SJCRH30 (cell line): ENCODE data around the gene F12. TPM values are rescaled to one million over a fixed set of nuclear protein-coding genes. Genes with fewer than 3 reads are reported as not detected.
A peak's percentile ranks its signal among the peaks of the same experiment; 100 is the strongest.

Experiments used
- DNase-seq, 2 experiments: peaks; one replicate each; pipeline ENCODE4 v3.0.0-alpha.2; 2015 to 2020
- H3K27ac ChIP-seq: fragments of 250-450 bp; sonication (Bioruptor Pico); 2 replicates; pipeline ENCODE4 v1.5.1; 2020; ENCODE audit warnings: mild to moderate bottlenecking, moderate library complexity
- H3K27me3 ChIP-seq: fragments of 250-450 bp; sonication (Bioruptor Pico); 2 replicates; pipeline ENCODE4 v1.5.1; 2020; ENCODE audit warnings: mild to moderate bottlenecking, moderate library complexity
- H3K36me3 ChIP-seq: fragments of 250-450 bp; sonication (Bioruptor Pico); 2 replicates; pipeline ENCODE4 v1.5.1; 2020; ENCODE audit warnings: mild to moderate bottlenecking, moderate library complexity
- H3K4me1 ChIP-seq: fragments of 250-450 bp; sonication (Bioruptor Pico); 2 replicates; pipeline ENCODE4 v1.5.1; 2020; ENCODE audit warnings: mild to moderate bottlenecking, moderate library complexity
- H3K4me3 ChIP-seq: fragments of 250-450 bp; sonication (Bioruptor Pico); 2 replicates; pipeline ENCODE4 v1.5.1; 2020; ENCODE audit warnings: mild to moderate bottlenecking, moderate library complexity
- H3K9me3 ChIP-seq: fragments of 250-450 bp; sonication (Bioruptor Pico); replicated peaks from 2 replicates; pipeline ENCODE4 v1.5.1; 2020; ENCODE audit warnings: mild to moderate bottlenecking, moderate library complexity
- total RNA-seq: library from RNA; depleted of rRNA; stranded (reverse); fragments of >200 nt; shearing (Covaris generic); gene quantifications from 2 replicates; pipeline ENCODE4 v1.2.3, GENCODE V29; 2014

The F12 gene
- total RNA-seq, 1 experiment from 2014 or later: 5.9 TPM

- H3K4me3 ChIP-seq: no peak overlapping the region
- H3K27ac ChIP-seq: no peak overlapping the region
- H3K9me3 ChIP-seq: no peaks in the 10 kb centered on the region
- no peaks in the 10 kb centered on the region for H3K27me3 ChIP-seq
- no peak for DNase-seq
- H3K36me3 ChIP-seq: peaks cover 8% of the 10 kb centered on the region; the same call in 1 of the 2 replicates
- peaks cover 12% of the 10 kb centered on the region for H3K4me1 ChIP-seq
These were observed 40.0 kb upstream of the F12 start for GRCh38 chr5:177449140-177450061.

- H3K27ac ChIP-seq: peak overlapping the region; percentile 75
These were observed 39.0 kb upstream of the F12 start for GRCh38 chr5:177448244-177448950.

GRCh38 chr5:177447611-177448243 is 38.4 kb upstream of the F12 start:
- H3K27ac ChIP-seq: peak overlapping the region; percentile 75
- peak overlapping the region; percentile 76 for H3K4me3 ChIP-seq
- peak; percentile 81 to 85 for DNase-seq
- H3K4me1 ChIP-seq: peaks cover 12% of the 10 kb centered on the region
- H3K27me3 ChIP-seq: no peaks in the 10 kb centered on the region
- peaks cover 10% of the 10 kb centered on the region; the same call in 1 of the 2 replicates for H3K36me3 ChIP-seq
- no peaks in the 10 kb centered on the region for H3K9me3 ChIP-seq

More at GRCh38 chr5:177448244-177448950, 39.0 kb upstream of the F12 start:
- Histone ChIP-seq H3K9me3 (no peaks in the 10 kb centered on the region), H3K4me1 (peaks cover 12% of the 10 kb centered on the region), H3K4me3 (peak overlapping the region; percentile 76), H3K27me3 (no peaks in the 10 kb centered on the region), H3K36me3 (peaks cover 12% of the 10 kb centered on the region; the same call in 1 of the 2 replicates)
- DNase-seq: peak in 1 of 2 experiments; percentile 39

- H3K27me3 ChIP-seq: no peaks in the 10 kb centered on the region
- peaks cover 12% of the 10 kb centered on the region for H3K4me1 ChIP-seq
- no peaks in the 10 kb centered on the region for H3K9me3 ChIP-seq
- peak overlapping the region; percentile 76 for H3K4me3 ChIP-seq
- peak; percentile 70 to 72 for DNase-seq
- H3K27ac ChIP-seq: peak overlapping the region; percentile 75
- peaks cover 11% of the 10 kb centered on the region; the same call in 1 of the 2 replicates for H3K36me3 ChIP-seq
These were observed 37.8 kb upstream of the F12 start for GRCh38 chr5:177447066-177447610.

- peak; percentile 72 to 79 for DNase-seq
- peak within 1 kb of the TSS; percentile 75 for H3K27ac ChIP-seq
These were observed 37.1 kb upstream of the F12 start, which contains the start of gene PRR7 for GRCh38 chr5:177446200-177447065. Gene PRR7, plus strand, starts transcription at chr5:177446814. Its CDS starts 8,254 bp downstream, at chr5:177455068.

GRCh38 chr5:177445917-177446199 is 36.5 kb upstream of the F12 start:
- H3K27me3 ChIP-seq: no peaks in the 10 kb centered on the region
- peaks cover 12% of the 10 kb centered on the region for H3K4me1 ChIP-seq
- peak overlapping the region; percentile 76 for H3K4me3 ChIP-seq
- no peak for DNase-seq
- peaks cover 12% of the 10 kb centered on the region; the same call in 1 of the 2 replicates for H3K36me3 ChIP-seq
- no peaks in the 10 kb centered on the region for H3K9me3 ChIP-seq
- H3K27ac ChIP-seq: no peak overlapping the region

More at GRCh38 chr5:177446200-177447065, 37.1 kb upstream of the F12 start, which contains the start of gene PRR7:
- Histone ChIP-seq H3K36me3 (peaks cover 12% of the 10 kb centered on the region; the same call in 1 of the 2 replicates), H3K27me3 (no peaks in the 10 kb centered on the region), H3K9me3 (no peaks in the 10 kb centered on the region), H3K4me1 (peaks cover 12% of the 10 kb centered on the region), H3K4me3 (peak within 1 kb of the TSS; percentile 76)

- H3K27ac ChIP-seq: no peak overlapping the region
- no peaks in the 10 kb centered on the region for H3K27me3 ChIP-seq
- H3K4me1 ChIP-seq: peaks cover 12% of the 10 kb centered on the region
- DNase-seq: no peak
- H3K36me3 ChIP-seq: peaks cover 12% of the 10 kb centered on the region; the same call in 1 of the 2 replicates
- H3K4me3 ChIP-seq: no peak overlapping the region
- no peaks in the 10 kb centered on the region for H3K9me3 ChIP-seq
These were observed 35.9 kb upstream of the F12 start for GRCh38 chr5:177445052-177445916.

GRCh38 chr5:177444106-177445051 is 35.0 kb upstream of the F12 start:
- H3K27ac ChIP-seq: no peak overlapping the region
- H3K36me3 ChIP-seq: peaks cover 15% of the 10 kb centered on the region
- no peaks in the 10 kb centered on the region for H3K27me3 ChIP-seq
- H3K4me1 ChIP-seq: peaks cover 12% of the 10 kb centered on the region
- no peaks in the 10 kb centered on the region for H3K9me3 ChIP-seq
- no peak overlapping the region for H3K4me3 ChIP-seq
- DNase-seq: no peak

- H3K36me3 ChIP-seq: peaks cover 21% of the 10 kb centered on the region
- H3K4me3 ChIP-seq: no peak overlapping the region
- H3K27me3 ChIP-seq: no peaks in the 10 kb centered on the region
- no peak overlapping the region for H3K27ac ChIP-seq
- H3K4me1 ChIP-seq: peaks cover 8% of the 10 kb centered on the region
- no peak for DNase-seq
- H3K9me3 ChIP-seq: no peaks in the 10 kb centered on the region
These were observed 34.0 kb upstream of the F12 start for GRCh38 chr5:177443144-177443983.

GRCh38 chr5:177442066-177442826 is 32.9 kb upstream of the F12 start:
- Histone ChIP-seq H3K27ac (no peak overlapping the region), H3K4me3 (no peak overlapping the region), H3K36me3 (peaks cover 27% of the 10 kb centered on the region), H3K4me1 (0 out of 2 replicates have a peak, but pooled peaks cover 2% of the 10 kb centered on the region), H3K9me3 (no peaks in the 10 kb centered on the region), H3K27me3 (no peaks in the 10 kb centered on the region)
- DNase-seq: no peak
